GM10266 (cell line): ENCODE data around the gene IFNAR1.

Experiments
- DNase-seq: peaks from one replicate; pipeline ENCODE4 v3.0.0; 2012; ENCODE audit errors: extremely low spot score
- CTCF ChIP-seq: IDR thresholded peaks from 2 replicates; pipeline ENCODE4 v1.5.1; 2012; ENCODE audit warnings: mild to moderate bottlenecking, low read depth; ENCODE audit not compliant: control insufficient read depth, insufficient read depth; ENCODE audit errors: missing control alignments

The IFNAR1 gene

GRCh38 chr21:33384841-33385331 lies 60.1 kb downstream of the IFNAR1 start:
- TF ChIP-seq CTCF = no peak
- no peak for DNase-seq

- DNase-seq = no peak
- TF ChIP-seq CTCF = no peak
Measured at GRCh38 chr21:33386222-33386784, 61.5 kb downstream of the IFNAR1 start.

GRCh38 chr21:33387294-33387693 lies 62.5 kb downstream of the IFNAR1 start:
- TF ChIP-seq CTCF = no peak
- DNase-seq = no peak

GRCh38 chr21:33388188-33388587 lies 63.4 kb downstream of the IFNAR1 start:
- DNase-seq = no peak
- TF ChIP-seq CTCF = no peak

- TF ChIP-seq CTCF = no peak
- no peak for DNase-seq
Measured at GRCh38 chr21:33390479-33390878, 65.7 kb downstream of the IFNAR1 start.

GRCh38 chr21:33391656-33392055 lies 66.9 kb downstream of the IFNAR1 start:
- no peak for TF ChIP-seq CTCF
- no peak for DNase-seq

GRCh38 chr21:33392284-33392985 lies 67.7 kb downstream of the IFNAR1 start:
- no peak for DNase-seq
- TF ChIP-seq CTCF = no peak
